K562 (cell line): ENCODE data around the gene ATP1A2. TPM values are rescaled to one million over a fixed set of nuclear protein-coding genes. Genes with fewer than 3 reads are reported as not detected.

Source experiments
- ATAC-seq: fragments of 200-7000 bp; cut with Tn5 transposase; 3 replicates; pipeline ENCODE4 v1.9.1; 2020; ENCODE audit warnings: moderate library complexity
- BruUV-seq: library from RNA; stranded (reverse); fragments of 400-500 nt; replicated peaks from 2 replicates; lab custom pipeline; 2021; lab: Mats Ljungman, UMichigan
- CTCF ChIA-PET: fragments of 300-600 bp; formaldehyde crosslinking; extraction: SDS; loops from one replicate; lab custom pipeline; 2021; ENCODE audit warnings: low intra/inter-chr PET ratio; lab: Yijun Ruan, JAX
- POLR2A ChIA-PET: fragments of 300-600, 350-650 bp; sonication (Branson Sonifier 250); formaldehyde crosslinking; extraction: SDS; loops from one replicate; lab custom pipeline; 2021; ENCODE audit warnings: antibody characterized with exemption, inconsistent platforms; lab: Yijun Ruan, JAX
- DNase-seq, 4 experiments: peaks; one replicate each; pipeline versions ENCODE4 v3.0.0 to v3.0.0-alpha.2; 2011 to 2018; ENCODE audit warnings: low spot score in 3 of 4, mixed read lengths in 3 of 4; ENCODE audit errors: extremely low read depth in 1 of 4
- FAIRE-seq: peaks from 2 replicates; lab custom pipeline; 2011; peaks lifted over from hg19 to GRCh38; lab: Jason Lieb, UNC
- H2AFZ ChIP-seq: 2 replicates; pipeline ENCODE4 v1.6.0; 2011; ENCODE audit warnings: low read depth, low read length, control low read depth, inconsistent platforms
- H3K27ac ChIP-seq: fragments of 200-600 bp; 3 replicates; pipeline ENCODE4 v1.8.0; 2011; ENCODE audit warnings: low read depth, mild to moderate bottlenecking, control low read depth, inconsistent platforms, low read length, moderate library complexity, mixed read lengths; ENCODE audit errors: extremely low read depth
- H3K27me3 ChIP-seq, 2 experiments: fragments of 300-600 bp in 1 of 2; 2 replicates in 1 of 2; 3 replicates in 1 of 2; pipeline versions ENCODE4 v1.6.0 to v1.8.0; 2011; ENCODE audit warnings: inconsistent platforms in 2 of 2, low read length in 2 of 2, mild to moderate bottlenecking in 1 of 2, mixed read lengths in 1 of 2, moderate library complexity in 1 of 2; ENCODE audit not compliant: control insufficient read depth in 2 of 2, insufficient read depth in 2 of 2
- H3K36me3 ChIP-seq: fragments of 300-600 bp; 3 replicates; pipeline ENCODE4 v1.8.0; 2011; ENCODE audit warnings: mild to moderate bottlenecking, low read length, inconsistent platforms; ENCODE audit not compliant: control insufficient read depth, insufficient read depth
- H3K4me1 ChIP-seq, 2 experiments: fragments of 200-600 bp in 1 of 2; replicated peaks in 1 of 2; 2 replicates in 1 of 2; 3 replicates in 1 of 2; pipeline versions ENCODE4 v1.5.1 to v1.8.0; 2011; ENCODE audit warnings: inconsistent platforms in 2 of 2, low read length in 2 of 2, mild to moderate bottlenecking in 1 of 2, mixed read lengths in 1 of 2, moderate library complexity in 1 of 2; ENCODE audit not compliant: control insufficient read depth in 2 of 2, insufficient read depth in 2 of 2
- H3K4me2 ChIP-seq: 2 replicates; pipeline ENCODE4 v1.6.1; 2011; ENCODE audit warnings: low read length, control low read depth, inconsistent platforms, mixed read lengths; ENCODE audit not compliant: insufficient read depth
- H3K4me3 ChIP-seq: fragments of 200-600 bp; sonication (generic), shearing (Covaris generic); 2 replicates; pipeline ENCODE4 v1.5.1; 2016; ENCODE audit warnings: control low read depth, inconsistent platforms
- H3K79me2 ChIP-seq: fragments of 200-600 bp; 3 replicates; pipeline ENCODE4 v1.8.0; 2011; ENCODE audit warnings: low read length, inconsistent platforms; ENCODE audit not compliant: control insufficient read depth, insufficient read depth
- H3K9ac ChIP-seq, 2 experiments: 2 replicates each; pipeline versions ENCODE4 v1.6.0 to v1.6.1; 2011; ENCODE audit warnings: low read depth in 2 of 2, low read length in 2 of 2, control low read depth in 1 of 2, inconsistent platforms in 1 of 2, mild to moderate bottlenecking in 1 of 2, mixed read lengths in 1 of 2; ENCODE audit not compliant: insufficient read depth in 1 of 2
- H3K9me1 ChIP-seq: one replicate; pipeline ENCODE4 v1.6.0; 2011; ENCODE audit warnings: inconsistent platforms, mild to moderate bottlenecking, low read length, moderate library complexity; ENCODE audit not compliant: control insufficient read depth, insufficient read depth
- H3K9me3 ChIP-seq: replicated peaks from 2 replicates; pipeline ENCODE4 v1.5.1; 2011; ENCODE audit warnings: low read depth, low read length, inconsistent platforms; ENCODE audit not compliant: control insufficient read depth, insufficient read depth
- H4K20me1 ChIP-seq: replicated peaks from 2 replicates; pipeline ENCODE4 v1.6.1; 2011; ENCODE audit warnings: low read length, inconsistent platforms, mixed read lengths; ENCODE audit not compliant: control insufficient read depth, insufficient read depth
- EGR1 ChIP-seq: fragments of 450-650 bp; conservative IDR thresholded peaks from 2 replicates; pipeline ENCODE4 v1.6.1; 2017; ENCODE audit warnings: mild to moderate bottlenecking
- PRDM10 ChIP-seq: fragments of 450-650 bp; IDR thresholded peaks from 2 replicates; pipeline ENCODE4 v1.6.1; 2018; ENCODE audit not compliant: partially characterized antibody
- WGBS: fragments of 100-300 bp; shearing (Covaris generic); methylation state at CpG from one replicate; pipeline ENCODE4 v1.1.6; 2016; ENCODE audit warnings: low coverage, mixed read lengths; ENCODE audit not compliant: insufficient coverage; ENCODE audit errors: missing lambda C conversion rate; 5-methylcytosine and 5-hydroxymethylcytosine counted together
- in situ Hi-C: fragments of 300-500 bp; cut with MboI; formaldehyde crosslinking; loops from 4 replicates; pipeline ENCODE4 v1.15.0; 2018; ENCODE audit warnings: inconsistent platforms, mixed read lengths
- intact Hi-C: fragments of 100-400 bp; cut with micrococcal nuclease; formaldehyde crosslinking; loops from 2 replicates; pipeline ENCODE4 v1.14.2; 2022
- polyA plus RNA-seq, 8 experiments: library from polyadenylated mRNA; depleted of rRNA in 4 of 8; stranded (reverse) in 5 of 8; unstranded in 3 of 8; fragments of >200 nt; fragmentation: Nextera tagmentation in 2 of 8; fragmentation: Illumina TruSeq in 1 of 8; extraction: Ambion mirVana in 2 of 8; extraction: Trizol in 1 of 8; gene quantifications; 2 replicates each; pipeline versions ENCODE4 v1.2.1 to v1.2.3, GENCODE V29; 2011 to 2014; ENCODE audit warnings: inconsistent platforms in 1 of 8, missing spikeins in 1 of 8
- total RNA-seq, 7 experiments: library from RNA; depleted of rRNA in 6 of 7; stranded (reverse); fragments of >200 nt in 6 of 7; fragmentation: Illumina TruSeq in 2 of 7; extraction: Trizol in 2 of 7; gene quantifications; 2 replicates each; pipeline versions ENCODE4 v1.2.1 to v1.2.3, GENCODE V29; 2011 to 2021; ENCODE audit warnings: low replicate concordance in 1 of 7

The ATP1A2 gene
- total and polyA plus RNA-seq, 9 of the 15 experiments (the other 6 are each of a cell fraction or from before 2014, with no cell fraction given), result 0.04 to 0.11 (median 0.09) TPM; not detected in 6

GRCh38 chr1:160096274-160097116 is 19.1 kb upstream of the ATP1A2 start:
- no peak overlapping the region for H3K4me2 ChIP-seq
- no peaks in the 10 kb centered on the region for H3K9me1 ChIP-seq
- in situ Hi-C loops, result no loop called here
- no peaks in the 10 kb centered on the region for H3K36me3 ChIP-seq
- 55% methylated on average over 3 of the region's 4 CpGs for WGBS
- intact Hi-C loops, result no loop called here
- FAIRE-seq (peak; percentile 23), DNase-seq (no peak), ATAC-seq (no peak)
- CTCF ChIA-PET, result no interaction called here
- no peaks in the 10 kb centered on the region for H3K27me3 ChIP-seq
- peaks cover 4% of the 10 kb centered on the region; the same call in 1 of the 2 replicates for H4K20me1 ChIP-seq
- peaks cover 14 to 42% of the 10 kb centered on the region in 2 experiments; a peak in 4 of 5 replicates for H3K4me1 ChIP-seq
- H3K9me3 ChIP-seq, result no peaks in the 10 kb centered on the region
- no TSS peak for BruUV-seq
- no peaks in the 10 kb centered on the region for H3K79me2 ChIP-seq
- no peak for TF ChIP-seq EGR1
- TF ChIP-seq PRDM10, result peak; percentile 40
- no peak overlapping the region for H3K4me3 ChIP-seq
- POLR2A ChIA-PET, result interaction anchor here (0.7 to 1.2 kb wide), 7 partner anchors 11 to 283 kb away, joined by 3 to 4 read pairs (median 3); no protein-coding TSS in a partner anchor
- H3K9ac ChIP-seq, result peak overlapping the region in 1 of 2 experiments; percentile 37; a peak in 1 of 4 replicates
- no peak overlapping the region for H2AFZ ChIP-seq
- H3K27ac ChIP-seq, result no peak overlapping the region
